WTC11 (cell line): ENCODE measurements around the gene STPG2. TPM values are rescaled to one million over a fixed set of nuclear protein-coding genes. Genes with fewer than 3 reads are reported as not detected.

Experiments
- ATAC-seq: fragments of 200-7000 bp; cut with Tn5 transposase; 2 replicates; pipeline ENCODE4 v1.10.0; 2021; ENCODE audit warnings: mild to moderate bottlenecking, moderate library complexity
- CTCF ChIA-PET: fragments of 300-600 bp; sonication (Branson Sonifier 250); formaldehyde crosslinking; loops from one replicate; lab custom pipeline; 2021; ENCODE audit warnings: antibody characterized with exemption; lab: Charles Lee
- POLR2A ChIA-PET: fragments of 350-600 bp; sonication (Branson Sonifier 250); formaldehyde crosslinking; loops from one replicate; lab custom pipeline; 2021; ENCODE audit warnings: antibody characterized with exemption; lab: Charles Lee
- DNase-seq: peaks from one replicate; pipeline ENCODE4 v3.0.0; 2021; ENCODE audit warnings: low spot score
- H3K27ac Mint-ChIP-seq: 2 replicates; pipeline ENCODE4 v1.8.0; 2021; ENCODE audit warnings: mixed read lengths
- H3K27me3 Mint-ChIP-seq: 2 replicates; pipeline ENCODE4 v1.8.0; 2021; ENCODE audit warnings: low read depth, mild to moderate bottlenecking, moderate library complexity, mixed read lengths
- H3K36me3 Mint-ChIP-seq: 2 replicates; pipeline ENCODE4 v1.8.0; 2021; ENCODE audit warnings: mixed read lengths
- H3K4me1 Mint-ChIP-seq: 2 replicates; pipeline ENCODE4 v1.8.0; 2022; ENCODE audit warnings: mixed read lengths
- H3K4me3 Mint-ChIP-seq: 2 replicates; pipeline ENCODE4 v1.8.0; 2021; ENCODE audit warnings: mild to moderate bottlenecking, moderate library complexity, mixed read lengths
- H3K9me3 Mint-ChIP-seq: 2 replicates; pipeline ENCODE4 v1.8.0; 2021; ENCODE audit warnings: mixed read lengths
- ATF1 ChIP-seq: sonication (generic); formaldehyde crosslinking; IDR thresholded peaks from 2 replicates; pipeline ENCODE4 v1.8.1; 2023; ENCODE audit warnings: mild to moderate bottlenecking, moderate library complexity, missing genetic modification reagents
- E2F5 ChIP-seq: sonication (generic); formaldehyde crosslinking; IDR thresholded peaks from 2 replicates; pipeline ENCODE4 v1.8.1; 2022; ENCODE audit warnings: mild to moderate bottlenecking, moderate library complexity, missing genetic modification reagents
- FOXJ3 ChIP-seq: sonication (generic); formaldehyde crosslinking; IDR thresholded peaks from 2 replicates; pipeline ENCODE4 v1.9.0; 2021; ENCODE audit warnings: missing genetic modification reagents, mild to moderate bottlenecking, borderline replicate concordance
- JAZF1 ChIP-seq: fragments of 250-450 bp; sonication (Bioruptor Pico); IDR thresholded peaks from 2 replicates; pipeline ENCODE4 v1.9.0; 2021; ENCODE audit warnings: moderate library complexity, mild to moderate bottlenecking, inconsistent platforms
- JUN ChIP-seq: sonication (generic); formaldehyde crosslinking; IDR thresholded peaks from 2 replicates; pipeline ENCODE4 v1.8.0; 2023; ENCODE audit warnings: mild to moderate bottlenecking, missing genetic modification reagents
- NR3C1 ChIP-seq: sonication (generic); formaldehyde crosslinking; conservative IDR thresholded peaks from 2 replicates; pipeline ENCODE4 v1.8.1; 2023; ENCODE audit warnings: low read depth, mild to moderate bottlenecking, missing genetic modification reagents
- OVOL2 ChIP-seq: fragments of 250-450 bp; sonication (Bioruptor Pico); IDR thresholded peaks from 2 replicates; pipeline ENCODE4 v1.9.0; 2021; ENCODE audit warnings: mild to moderate bottlenecking, borderline replicate concordance
- USF1 ChIP-seq: sonication (generic); formaldehyde crosslinking; IDR thresholded peaks from 2 replicates; pipeline ENCODE4 v1.8.0; 2022; ENCODE audit warnings: mild to moderate bottlenecking, missing genetic modification reagents
- USF2 ChIP-seq: sonication (generic); formaldehyde crosslinking; IDR thresholded peaks from 2 replicates; pipeline ENCODE4 v1.8.1; 2023; ENCODE audit warnings: mild to moderate bottlenecking, missing genetic modification reagents, moderate library complexity
- ZBTB21 ChIP-seq: sonication (generic); formaldehyde crosslinking; IDR thresholded peaks from 2 replicates; pipeline ENCODE4 v1.8.1; 2023; ENCODE audit warnings: mild to moderate bottlenecking, missing genetic modification reagents, borderline replicate concordance
- ZNF263 ChIP-seq: sonication (generic); formaldehyde crosslinking; IDR thresholded peaks from 2 replicates; pipeline ENCODE4 v1.8.1; 2022; ENCODE audit warnings: low read depth, mild to moderate bottlenecking, moderate library complexity, missing genetic modification reagents
- ZNF423 ChIP-seq: fragments of 250-450 bp; sonication (Bioruptor Pico); IDR thresholded peaks from 2 replicates; pipeline ENCODE4 v2.1.2; 2022; ENCODE audit warnings: mild to moderate bottlenecking, moderate library complexity
- ZSCAN18 ChIP-seq: fragments of 250-450 bp; sonication (Bioruptor Pico); IDR thresholded peaks from 2 replicates; pipeline ENCODE4 v2.1.2; 2022; ENCODE audit warnings: mild to moderate bottlenecking, moderate library complexity
- total RNA-seq: library from RNA; stranded (reverse); gene quantifications from 3 replicates; pipeline ENCODE4 v1.2.3, GENCODE V29; 2021
- TF ChIP-seq, protein P1 (sequence below): sonication (generic); formaldehyde crosslinking; IDR thresholded peaks from 2 replicates; pipeline ENCODE4 v1.8.1; 2022; ENCODE audit warnings: missing genetic modification reagents, borderline replicate concordance
- TF ChIP-seq, protein P2 (sequence below): fragments of 200-600 bp; IDR thresholded peaks from 2 replicates; pipeline ENCODE4 v1.8.0; 2022; ENCODE audit warnings: antibody characterized with exemption
- TF ChIP-seq, protein P3 (sequence below): sonication (generic); formaldehyde crosslinking; conservative IDR thresholded peaks from 2 replicates; pipeline ENCODE4 v1.8.1; 2023; ENCODE audit warnings: mild to moderate bottlenecking, low read depth, missing genetic modification reagents, moderate library complexity
- TF ChIP-seq, protein P4 (sequence below): sonication (generic); formaldehyde crosslinking; IDR thresholded peaks from 2 replicates; pipeline ENCODE4 v1.8.0; 2022; ENCODE audit warnings: mild to moderate bottlenecking, missing genetic modification reagents
- TF ChIP-seq, protein P5 (sequence below): fragments of 250-450 bp; sonication (Bioruptor Pico); IDR thresholded peaks from 2 replicates; pipeline ENCODE4 v1.9.0; 2021; ENCODE audit warnings: mild to moderate bottlenecking

The STPG2 gene
- total RNA-seq, 1 experiment from 2014 or later, result 0.17 TPM

GRCh38 chr4:98181809-98182208, 38.5 kb upstream of the STPG2 start:
- H3K9me3 Mint-ChIP-seq, result no peaks in the 10 kb centered on the region
- H3K4me1 Mint-ChIP-seq, result peaks cover 23% of the 10 kb centered on the region
- H3K27me3 Mint-ChIP-seq, result no peaks in the 10 kb centered on the region
- no peak for TF ChIP-seq NR3C1 (CRISPR knock-in tag)
- TF ChIP-seq ZSCAN18 (CRISPR knock-in tag), result no peak
- TF ChIP-seq JAZF1 (CRISPR knock-in tag), result no peak
- TF ChIP-seq, protein P1, sequence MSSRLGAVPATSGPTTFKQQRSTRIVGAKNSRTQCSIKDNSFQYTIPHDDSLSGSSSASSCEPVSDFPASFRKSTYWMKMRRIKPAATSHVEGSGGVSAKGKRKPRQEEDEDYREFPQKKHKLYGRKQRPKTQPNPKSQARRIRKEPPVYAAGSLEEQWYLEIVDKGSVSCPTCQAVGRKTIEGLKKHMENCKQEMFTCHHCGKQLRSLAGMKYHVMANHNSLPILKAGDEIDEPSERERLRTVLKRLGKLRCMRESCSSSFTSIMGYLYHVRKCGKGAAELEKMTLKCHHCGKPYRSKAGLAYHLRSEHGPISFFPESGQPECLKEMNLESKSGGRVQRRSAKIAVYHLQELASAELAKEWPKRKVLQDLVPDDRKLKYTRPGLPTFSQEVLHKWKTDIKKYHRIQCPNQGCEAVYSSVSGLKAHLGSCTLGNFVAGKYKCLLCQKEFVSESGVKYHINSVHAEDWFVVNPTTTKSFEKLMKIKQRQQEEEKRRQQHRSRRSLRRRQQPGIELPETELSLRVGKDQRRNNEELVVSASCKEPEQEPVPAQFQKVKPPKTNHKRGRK (CRISPR knock-in tag), result no peak
- TF ChIP-seq OVOL2 (CRISPR knock-in tag), result no peak
- TF ChIP-seq ATF1 (CRISPR knock-in tag), result no peak
- TF ChIP-seq ZBTB21 (CRISPR knock-in tag), result no peak
- TF ChIP-seq USF1 (CRISPR knock-in tag), result no peak
- TF ChIP-seq, protein P2, sequence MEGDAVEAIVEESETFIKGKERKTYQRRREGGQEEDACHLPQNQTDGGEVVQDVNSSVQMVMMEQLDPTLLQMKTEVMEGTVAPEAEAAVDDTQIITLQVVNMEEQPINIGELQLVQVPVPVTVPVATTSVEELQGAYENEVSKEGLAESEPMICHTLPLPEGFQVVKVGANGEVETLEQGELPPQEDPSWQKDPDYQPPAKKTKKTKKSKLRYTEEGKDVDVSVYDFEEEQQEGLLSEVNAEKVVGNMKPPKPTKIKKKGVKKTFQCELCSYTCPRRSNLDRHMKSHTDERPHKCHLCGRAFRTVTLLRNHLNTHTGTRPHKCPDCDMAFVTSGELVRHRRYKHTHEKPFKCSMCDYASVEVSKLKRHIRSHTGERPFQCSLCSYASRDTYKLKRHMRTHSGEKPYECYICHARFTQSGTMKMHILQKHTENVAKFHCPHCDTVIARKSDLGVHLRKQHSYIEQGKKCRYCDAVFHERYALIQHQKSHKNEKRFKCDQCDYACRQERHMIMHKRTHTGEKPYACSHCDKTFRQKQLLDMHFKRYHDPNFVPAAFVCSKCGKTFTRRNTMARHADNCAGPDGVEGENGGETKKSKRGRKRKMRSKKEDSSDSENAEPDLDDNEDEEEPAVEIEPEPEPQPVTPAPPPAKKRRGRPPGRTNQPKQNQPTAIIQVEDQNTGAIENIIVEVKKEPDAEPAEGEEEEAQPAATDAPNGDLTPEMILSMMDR, result no peak
- TF ChIP-seq, protein P3, sequence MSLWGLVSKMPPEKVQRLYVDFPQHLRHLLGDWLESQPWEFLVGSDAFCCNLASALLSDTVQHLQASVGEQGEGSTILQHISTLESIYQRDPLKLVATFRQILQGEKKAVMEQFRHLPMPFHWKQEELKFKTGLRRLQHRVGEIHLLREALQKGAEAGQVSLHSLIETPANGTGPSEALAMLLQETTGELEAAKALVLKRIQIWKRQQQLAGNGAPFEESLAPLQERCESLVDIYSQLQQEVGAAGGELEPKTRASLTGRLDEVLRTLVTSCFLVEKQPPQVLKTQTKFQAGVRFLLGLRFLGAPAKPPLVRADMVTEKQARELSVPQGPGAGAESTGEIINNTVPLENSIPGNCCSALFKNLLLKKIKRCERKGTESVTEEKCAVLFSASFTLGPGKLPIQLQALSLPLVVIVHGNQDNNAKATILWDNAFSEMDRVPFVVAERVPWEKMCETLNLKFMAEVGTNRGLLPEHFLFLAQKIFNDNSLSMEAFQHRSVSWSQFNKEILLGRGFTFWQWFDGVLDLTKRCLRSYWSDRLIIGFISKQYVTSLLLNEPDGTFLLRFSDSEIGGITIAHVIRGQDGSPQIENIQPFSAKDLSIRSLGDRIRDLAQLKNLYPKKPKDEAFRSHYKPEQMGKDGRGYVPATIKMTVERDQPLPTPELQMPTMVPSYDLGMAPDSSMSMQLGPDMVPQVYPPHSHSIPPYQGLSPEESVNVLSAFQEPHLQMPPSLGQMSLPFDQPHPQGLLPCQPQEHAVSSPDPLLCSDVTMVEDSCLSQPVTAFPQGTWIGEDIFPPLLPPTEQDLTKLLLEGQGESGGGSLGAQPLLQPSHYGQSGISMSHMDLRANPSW, result no peak
- TF ChIP-seq, protein P4, sequence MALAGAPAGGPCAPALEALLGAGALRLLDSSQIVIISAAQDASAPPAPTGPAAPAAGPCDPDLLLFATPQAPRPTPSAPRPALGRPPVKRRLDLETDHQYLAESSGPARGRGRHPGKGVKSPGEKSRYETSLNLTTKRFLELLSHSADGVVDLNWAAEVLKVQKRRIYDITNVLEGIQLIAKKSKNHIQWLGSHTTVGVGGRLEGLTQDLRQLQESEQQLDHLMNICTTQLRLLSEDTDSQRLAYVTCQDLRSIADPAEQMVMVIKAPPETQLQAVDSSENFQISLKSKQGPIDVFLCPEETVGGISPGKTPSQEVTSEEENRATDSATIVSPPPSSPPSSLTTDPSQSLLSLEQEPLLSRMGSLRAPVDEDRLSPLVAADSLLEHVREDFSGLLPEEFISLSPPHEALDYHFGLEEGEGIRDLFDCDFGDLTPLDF (CRISPR knock-in tag), result no peak
- TF ChIP-seq ZNF423, result no peak
- TF ChIP-seq E2F5 (CRISPR knock-in tag), result no peak
- no peak for TF ChIP-seq ZNF263 (CRISPR knock-in tag)
- no peak for TF ChIP-seq FOXJ3 (CRISPR knock-in tag)
- no peak for TF ChIP-seq USF2 (CRISPR knock-in tag)
- no peak for TF ChIP-seq JUN (CRISPR knock-in tag)
- TF ChIP-seq, protein P5, sequence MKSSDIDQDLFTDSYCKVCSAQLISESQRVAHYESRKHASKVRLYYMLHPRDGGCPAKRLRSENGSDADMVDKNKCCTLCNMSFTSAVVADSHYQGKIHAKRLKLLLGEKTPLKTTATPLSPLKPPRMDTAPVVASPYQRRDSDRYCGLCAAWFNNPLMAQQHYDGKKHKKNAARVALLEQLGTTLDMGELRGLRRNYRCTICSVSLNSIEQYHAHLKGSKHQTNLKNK, result no peak
- DNase-seq (no peak), ATAC-seq (no peak; the same call in 1 of the 2 replicates)
- H3K36me3 Mint-ChIP-seq, result no peaks in the 10 kb centered on the region
- H3K4me3 Mint-ChIP-seq, result no peak overlapping the region
- CTCF ChIA-PET, result no interaction called here
- H3K27ac Mint-ChIP-seq, result no peak overlapping the region
- POLR2A ChIA-PET, result interaction anchor here (0.6 kb wide), 1 partner anchor 759 kb away, joined by 4 read pairs; no protein-coding TSS in a partner anchor
